Smooth muscle cell (in vitro differentiated cells): Measurements from ENCODE around the gene EPC2. TPM values are rescaled to one million over a fixed set of nuclear protein-coding genes. Genes with fewer than 3 reads are reported as not detected.

ENCODE experiments used
- DNase-seq: peaks from one replicate; lab custom pipeline; 2025; ENCODE audit not compliant: unreplicated experiment; lab: John Stamatoyannopoulos, UW
- H2AFZ ChIP-seq: fragments of 200-600 bp; sonication (generic); 2 replicates; pipeline ENCODE4 v1.6.0; 2016; ENCODE audit warnings: antibody characterized with exemption, low read depth, mild to moderate bottlenecking
- H3F3A ChIP-seq: fragments of 200-600 bp; sonication (generic); 2 replicates; pipeline ENCODE4 v1.6.0; 2017; ENCODE audit warnings: antibody characterized with exemption, low read depth
- H3K27ac ChIP-seq: fragments of 200-600 bp; sonication (generic); 2 replicates; pipeline ENCODE4 v1.5.1; 2016; ENCODE audit warnings: low read depth, mild to moderate bottlenecking
- H3K27me3 ChIP-seq: fragments of 200-600 bp; sonication (generic); 2 replicates; pipeline ENCODE4 v1.6.1; 2016; ENCODE audit warnings: low read depth, mild to moderate bottlenecking
- H3K36me3 ChIP-seq: fragments of 200-600 bp; sonication (generic); 2 replicates; pipeline ENCODE4 v1.5.1; 2016; ENCODE audit warnings: low read depth
- H3K4me1 ChIP-seq: fragments of 200-600 bp; sonication (generic); 2 replicates; pipeline ENCODE4 v1.5.1; 2016; ENCODE audit warnings: low read depth
- H3K4me2 ChIP-seq: fragments of 200-600 bp; sonication (generic); 2 replicates; pipeline ENCODE4 v1.6.0; 2016; ENCODE audit warnings: mild to moderate bottlenecking
- H3K4me3 ChIP-seq: fragments of 200-600 bp; sonication (generic); 2 replicates; pipeline ENCODE4 v1.5.1; 2016; ENCODE audit warnings: mild to moderate bottlenecking
- H3K79me2 ChIP-seq: fragments of 200-600 bp; sonication (generic); 2 replicates; pipeline ENCODE4 v1.6.0; 2016; ENCODE audit warnings: low read depth, mild to moderate bottlenecking
- H3K9ac ChIP-seq: fragments of 200-600 bp; sonication (generic); 2 replicates; pipeline ENCODE4 v1.6.0; 2016; ENCODE audit warnings: low read depth
- H3K9me3 ChIP-seq: fragments of 200-600 bp; sonication (generic); replicated peaks from 2 replicates; pipeline ENCODE4 v1.5.1; 2016; ENCODE audit warnings: low read depth
- H4K20me1 ChIP-seq: fragments of 200-600 bp; sonication (generic); 2 replicates; pipeline ENCODE4 v1.6.0; 2016; ENCODE audit warnings: low read depth
- WGBS: methylation state at CpG from one replicate; pipeline ENCODE4 v1.1.7; 2016; ENCODE audit warnings: low lambda C conversion rate; 5-methylcytosine and 5-hydroxymethylcytosine counted together
- polyA plus RNA-seq: library from polyadenylated mRNA; unstranded; fragments of >200 nt; fragmentation: Nextera tagmentation; extraction: Ambion mirVana; gene quantifications from 2 replicates; pipeline ENCODE4 v1.2.1, GENCODE V29; 2016
- total RNA-seq: library from RNA; depleted of rRNA; stranded (reverse); fragments of >200 nt; gene quantifications from 2 replicates; pipeline ENCODE4 v1.2.3, GENCODE V29; 2014
- TF ChIP-seq, protein P1 (sequence below): fragments of 200-600 bp; sonication (generic); IDR thresholded peaks from 2 replicates; pipeline ENCODE4 v1.5.1; 2017; ENCODE audit warnings: borderline replicate concordance, mild to moderate bottlenecking, antibody characterized with exemption; ENCODE audit not compliant: insufficient read depth, poor library complexity, severe bottlenecking

EPC2 gene
- total and polyA plus RNA-seq, 2 experiments from 2014 or later = 2.7 to 26.7 TPM

DNA sequence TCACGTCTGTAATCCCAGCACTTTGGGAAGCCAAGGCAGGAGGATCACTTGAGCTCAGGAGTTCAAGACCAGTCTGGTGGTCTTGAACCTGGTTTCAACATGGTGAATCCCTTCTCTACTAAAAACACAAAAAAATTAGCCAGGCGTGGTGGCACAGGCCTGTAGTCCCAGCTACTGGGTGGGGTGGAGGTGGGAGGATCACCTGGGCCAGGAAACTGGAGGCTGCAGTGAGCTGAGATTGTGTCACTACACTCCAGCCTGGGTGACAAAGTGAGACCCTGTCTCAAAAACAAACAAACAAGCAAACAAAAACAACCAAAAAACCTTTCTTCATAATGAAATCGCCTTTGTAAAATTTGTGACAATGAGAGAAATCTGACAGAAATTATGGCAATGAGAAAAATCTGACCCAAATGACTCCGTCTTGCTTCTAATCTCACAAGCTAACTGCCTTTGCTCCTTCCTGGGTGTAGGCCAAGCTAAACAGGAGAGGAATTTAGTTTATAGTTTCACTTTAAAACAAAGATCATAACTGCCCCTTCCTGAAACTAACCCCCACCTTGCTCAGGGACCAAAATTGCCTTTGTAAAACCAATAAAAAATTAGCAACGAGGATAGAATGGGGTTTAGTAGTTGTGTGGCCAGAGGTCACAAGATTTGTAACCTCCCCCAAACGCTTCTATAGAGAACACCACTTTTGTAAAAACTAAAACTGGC lies 169.8 kb downstream of the EPC2 start:
- no peak overlapping the region for H2AFZ ChIP-seq
- no peaks in the 10 kb centered on the region for H4K20me1 ChIP-seq
- H3K4me1 ChIP-seq = peaks cover 4% of the 10 kb centered on the region
- no peaks in the 10 kb centered on the region for H3F3A ChIP-seq
- H3K4me3 ChIP-seq = no peak overlapping the region
- no peak for DNase-seq
- no peaks in the 10 kb centered on the region for H3K9me3 ChIP-seq
- H3K27ac ChIP-seq = no peak overlapping the region
- no peaks in the 10 kb centered on the region for H3K79me2 ChIP-seq
- H3K36me3 ChIP-seq = no peaks in the 10 kb centered on the region
- no peak overlapping the region for H3K9ac ChIP-seq
- no peaks in the 10 kb centered on the region for H3K27me3 ChIP-seq
- 75% methylated on average over 6 of the region's 6 CpGs for WGBS
- H3K4me2 ChIP-seq = no peak overlapping the region
- TF ChIP-seq, protein P1, sequence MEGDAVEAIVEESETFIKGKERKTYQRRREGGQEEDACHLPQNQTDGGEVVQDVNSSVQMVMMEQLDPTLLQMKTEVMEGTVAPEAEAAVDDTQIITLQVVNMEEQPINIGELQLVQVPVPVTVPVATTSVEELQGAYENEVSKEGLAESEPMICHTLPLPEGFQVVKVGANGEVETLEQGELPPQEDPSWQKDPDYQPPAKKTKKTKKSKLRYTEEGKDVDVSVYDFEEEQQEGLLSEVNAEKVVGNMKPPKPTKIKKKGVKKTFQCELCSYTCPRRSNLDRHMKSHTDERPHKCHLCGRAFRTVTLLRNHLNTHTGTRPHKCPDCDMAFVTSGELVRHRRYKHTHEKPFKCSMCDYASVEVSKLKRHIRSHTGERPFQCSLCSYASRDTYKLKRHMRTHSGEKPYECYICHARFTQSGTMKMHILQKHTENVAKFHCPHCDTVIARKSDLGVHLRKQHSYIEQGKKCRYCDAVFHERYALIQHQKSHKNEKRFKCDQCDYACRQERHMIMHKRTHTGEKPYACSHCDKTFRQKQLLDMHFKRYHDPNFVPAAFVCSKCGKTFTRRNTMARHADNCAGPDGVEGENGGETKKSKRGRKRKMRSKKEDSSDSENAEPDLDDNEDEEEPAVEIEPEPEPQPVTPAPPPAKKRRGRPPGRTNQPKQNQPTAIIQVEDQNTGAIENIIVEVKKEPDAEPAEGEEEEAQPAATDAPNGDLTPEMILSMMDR = no peak

DNA sequence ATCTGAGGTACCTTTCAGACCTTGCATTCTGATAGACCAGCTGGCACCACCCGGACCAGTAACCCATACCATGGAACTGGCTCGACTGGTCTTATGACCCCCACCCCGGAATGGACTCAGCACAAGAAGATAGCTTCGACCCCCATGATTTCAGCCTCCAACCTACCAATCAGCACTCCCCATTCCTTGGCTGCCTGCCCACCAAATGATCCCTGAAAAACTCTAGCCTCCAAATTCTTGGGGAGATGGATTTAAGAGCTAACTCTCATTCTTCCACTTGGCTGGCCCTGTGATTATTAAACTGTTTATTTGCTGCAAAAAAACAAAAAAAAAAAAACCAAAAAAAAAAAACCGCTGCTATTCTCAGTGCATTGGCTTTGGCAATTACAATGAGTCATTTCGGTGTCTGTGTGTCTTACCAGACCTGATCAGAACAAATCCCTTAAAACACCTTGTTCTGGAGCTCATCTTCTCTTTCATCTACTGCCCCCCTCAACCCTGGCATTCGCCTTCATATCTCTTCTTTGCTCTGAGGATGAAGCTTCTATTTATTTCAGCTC lies 170.4 kb downstream of the EPC2 start:
- Histone ChIP-seq H3K9me3 (no peaks in the 10 kb centered on the region), H3K9ac (no peak overlapping the region), H4K20me1 (no peaks in the 10 kb centered on the region), H3K4me2 (no peak overlapping the region), H3K27ac (no peak overlapping the region), H3K4me3 (no peak overlapping the region), H3K27me3 (no peaks in the 10 kb centered on the region), H3K4me1 (peaks cover 4% of the 10 kb centered on the region), H3K79me2 (no peaks in the 10 kb centered on the region), H3K36me3 (no peaks in the 10 kb centered on the region), H2AFZ (no peak overlapping the region), H3F3A (no peaks in the 10 kb centered on the region)
- DNase-seq = no peak
- TF ChIP-seq, protein P1 = no peak
- 81% methylated on average over 7 of the region's 7 CpGs for WGBS

DNA sequence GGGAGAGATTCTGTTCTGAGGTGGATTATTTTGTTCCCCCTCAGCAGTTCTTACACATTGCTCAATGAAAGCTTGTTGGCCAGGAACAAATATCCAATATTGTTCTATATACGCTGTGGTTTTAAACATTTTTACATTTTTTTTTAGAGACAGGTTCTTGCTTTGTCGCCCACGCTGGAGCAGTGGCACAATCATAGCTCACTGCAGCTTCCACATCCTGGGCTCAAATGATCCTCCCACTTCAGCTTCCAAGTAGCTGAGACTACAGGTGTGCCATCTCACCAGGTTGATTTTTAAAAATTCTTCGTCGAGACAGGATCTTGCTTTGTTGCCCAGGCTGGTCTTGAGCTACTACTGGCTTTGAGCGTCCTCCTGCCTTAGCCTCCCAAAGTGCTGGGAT lies 171.6 kb downstream of the EPC2 start:
- H3K36me3 ChIP-seq = no peaks in the 10 kb centered on the region
- 94% methylated on average over 6 of the region's 6 CpGs for WGBS

More for the DNA sequence above, 171.6 kb downstream of the EPC2 start:
- no peak for DNase-seq
- Histone ChIP-seq H3K79me2 (no peaks in the 10 kb centered on the region), H3K9ac (no peak overlapping the region), H3K4me2 (no peak overlapping the region), H3K27ac (no peak overlapping the region), H3K4me1 (peaks cover 4% of the 10 kb centered on the region), H3K27me3 (no peaks in the 10 kb centered on the region), H3K9me3 (no peaks in the 10 kb centered on the region), H3K4me3 (no peak overlapping the region), H4K20me1 (no peaks in the 10 kb centered on the region), H3F3A (no peaks in the 10 kb centered on the region), H2AFZ (no peak overlapping the region)
- TF ChIP-seq, protein P1 = no peak
